Mesenchymal stem cell (in vitro differentiated cells and primary cell): ENCODE data around the gene ACYP2.

Experiments
- DNase-seq: peaks from one replicate; pipeline ENCODE4 v3.0.0-alpha.2; 2013
- H2AFZ ChIP-seq: one replicate; pipeline ENCODE4 v1.6.1; 2013; ENCODE audit warnings: low read depth, mild to moderate bottlenecking, control low read depth, inconsistent platforms, low read length, moderate library complexity
- H2AK5ac ChIP-seq: 2 replicates; pipeline ENCODE4 v1.6.1; 2013; ENCODE audit warnings: low read length, moderate library complexity, mild to moderate bottlenecking, inconsistent platforms; ENCODE audit not compliant: severe bottlenecking
- H2BK120ac ChIP-seq: one replicate; pipeline ENCODE4 v1.6.1; 2013; ENCODE audit warnings: low read depth, mild to moderate bottlenecking, inconsistent platforms, low read length, moderate library complexity
- H2BK12ac ChIP-seq, 2 experiments: one replicate each; pipeline ENCODE4 v1.6.1; 2013; ENCODE audit warnings: inconsistent platforms in 2 of 2, low read length in 2 of 2, mild to moderate bottlenecking in 2 of 2, moderate library complexity in 2 of 2, control low read depth in 1 of 2
- H2BK15ac ChIP-seq: one replicate; pipeline ENCODE4 v1.6.1; 2013; ENCODE audit warnings: mild to moderate bottlenecking, low read depth, inconsistent platforms; ENCODE audit not compliant: poor library complexity, severe bottlenecking
- H2BK5ac ChIP-seq: 2 replicates; pipeline ENCODE4 v1.6.1; 2013; ENCODE audit warnings: low read depth, mild to moderate bottlenecking, low read length, control low read depth, inconsistent platforms; ENCODE audit not compliant: poor library complexity, severe bottlenecking
- H3K14ac ChIP-seq, 2 experiments: one replicate each; pipeline ENCODE4 v1.6.1; 2013; ENCODE audit warnings: inconsistent platforms in 2 of 2, low read length in 2 of 2, control low read depth in 1 of 2, mild to moderate bottlenecking in 1 of 2, moderate library complexity in 1 of 2
- H3K18ac ChIP-seq, 2 experiments: one replicate each; pipeline ENCODE4 v1.6.1; 2013; ENCODE audit warnings: inconsistent platforms in 2 of 2, low read length in 2 of 2, control low read depth in 1 of 2, low read depth in 1 of 2, mild to moderate bottlenecking in 1 of 2
- H3K23ac ChIP-seq, 2 experiments: one replicate each; pipeline ENCODE4 v1.6.1; 2013; ENCODE audit warnings: inconsistent platforms in 2 of 2, low read length in 2 of 2, mild to moderate bottlenecking in 2 of 2, moderate library complexity in 2 of 2, control low read depth in 1 of 2
- H3K27ac ChIP-seq: 2 replicates; pipeline ENCODE4 v1.5.1; 2013; ENCODE audit warnings: mild to moderate bottlenecking, moderate library complexity, low read length, control low read depth, inconsistent platforms; ENCODE audit not compliant: poor library complexity, severe bottlenecking
- H3K27me3 ChIP-seq, 2 experiments: 2 replicates each; pipeline versions ENCODE4 v1.6.1 to v1.7.0; 2013; ENCODE audit warnings: low read length in 2 of 2, mild to moderate bottlenecking in 2 of 2, moderate library complexity in 2 of 2, control low read depth in 1 of 2, inconsistent platforms in 1 of 2; ENCODE audit not compliant: control insufficient read depth in 1 of 2, insufficient read depth in 1 of 2
- H3K36me3 ChIP-seq, 2 experiments: 2 replicates each; pipeline versions ENCODE4 v1.6.1 to v1.7.0; 2013; ENCODE audit warnings: low read length in 2 of 2, control low read depth in 1 of 2, inconsistent platforms in 1 of 2, low read depth in 1 of 2, mild to moderate bottlenecking in 1 of 2; ENCODE audit not compliant: insufficient read depth in 2 of 2, control insufficient read depth in 1 of 2
- H3K4ac ChIP-seq, 2 experiments: one replicate each; pipeline ENCODE4 v1.6.1; 2013; ENCODE audit warnings: inconsistent platforms in 2 of 2, low read length in 2 of 2, mild to moderate bottlenecking in 2 of 2, moderate library complexity in 2 of 2, control low read depth in 1 of 2, low read depth in 1 of 2
- H3K4me1 ChIP-seq: 2 replicates; pipeline ENCODE4 v1.6.1; 2013; ENCODE audit warnings: low read depth, low read length, control low read depth; ENCODE audit not compliant: control insufficient read depth, insufficient read depth
- H3K4me2 ChIP-seq: 2 replicates; pipeline ENCODE4 v1.6.1; 2013; ENCODE audit warnings: low read length, mild to moderate bottlenecking, inconsistent platforms; ENCODE audit not compliant: poor library complexity, severe bottlenecking
- H3K4me3 ChIP-seq, 2 experiments: 2 replicates each; pipeline versions ENCODE4 v1.5.1 to v1.7.0; 2013; ENCODE audit warnings: low read length in 2 of 2, mild to moderate bottlenecking in 2 of 2, control low read depth in 1 of 2, low read depth in 1 of 2; ENCODE audit not compliant: insufficient read depth in 1 of 2
- H3K79me1 ChIP-seq: replicated peaks from 2 replicates; pipeline ENCODE4 v1.6.1; 2013; ENCODE audit warnings: mild to moderate bottlenecking, control low read depth, low read length, inconsistent platforms; ENCODE audit not compliant: poor library complexity, severe bottlenecking
- H3K9ac ChIP-seq: 2 replicates; pipeline ENCODE4 v1.7.0; 2013; ENCODE audit warnings: mild to moderate bottlenecking, low read length, moderate library complexity
- H3K9me3 ChIP-seq: 2 replicates; pipeline ENCODE4 v1.7.0; 2013; ENCODE audit warnings: mild to moderate bottlenecking, low read length; ENCODE audit not compliant: control insufficient read depth
- H4K8ac ChIP-seq: one replicate; pipeline ENCODE4 v1.6.1; 2013; ENCODE audit warnings: inconsistent platforms, mild to moderate bottlenecking, low read length, moderate library complexity
- H4K91ac ChIP-seq: one replicate; pipeline ENCODE4 v1.6.1; 2013; ENCODE audit warnings: mild to moderate bottlenecking, low read length, inconsistent platforms
- WGBS: methylation state at CpG from one replicate; pipeline ENCODE4 v1.1.7; 2013; ENCODE audit warnings: mixed read lengths; 5-methylcytosine and 5-hydroxymethylcytosine counted together

Gene ACYP2

DNA sequence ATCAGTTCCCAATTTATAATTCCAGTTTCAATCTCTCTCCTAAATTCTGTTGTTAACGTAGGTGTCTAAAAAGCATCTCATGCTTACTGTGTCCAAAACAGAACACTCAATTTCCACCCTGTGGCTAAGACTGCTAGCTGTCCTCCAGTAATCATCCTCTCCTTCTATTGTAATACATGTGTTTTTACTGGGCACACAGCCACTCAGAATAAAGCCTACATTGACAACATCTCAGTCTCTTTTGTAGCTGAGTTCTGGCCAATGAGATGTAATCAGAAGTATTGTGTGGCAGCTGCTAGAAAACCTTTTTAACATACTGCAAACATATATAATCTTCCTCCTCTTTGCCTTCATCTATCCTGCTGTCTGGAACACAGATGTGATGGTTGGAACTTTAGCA lies 170.0 kb downstream of the ACYP2 start:
- H3K4me1 ChIP-seq = no peaks in the 10 kb centered on the region
- H4K91ac ChIP-seq = no peak overlapping the region
- WGBS = 91% methylated on average over 1 of the region's 1 CpG
- H2BK12ac ChIP-seq = no peak overlapping the region
- H3K27ac ChIP-seq = no peak overlapping the region
- no peak overlapping the region for H3K18ac ChIP-seq
- H3K27me3 ChIP-seq = no peaks in the 10 kb centered on the region
- H3K79me1 ChIP-seq = no peaks in the 10 kb centered on the region
- no peak overlapping the region for H2BK15ac ChIP-seq
- H3K36me3 ChIP-seq = no peaks in the 10 kb centered on the region
- no peak overlapping the region for H3K9ac ChIP-seq
- no peak for DNase-seq
- H3K9me3 ChIP-seq = no peaks in the 10 kb centered on the region
- no peak overlapping the region for H2AFZ ChIP-seq
- H2BK5ac ChIP-seq = no peak overlapping the region
- no peak overlapping the region for H3K4me3 ChIP-seq
- H4K8ac ChIP-seq = no peak overlapping the region
- H3K4me2 ChIP-seq = no peak overlapping the region
- no peak overlapping the region for H3K14ac ChIP-seq
- no peak overlapping the region for H3K23ac ChIP-seq
- no peak overlapping the region for H3K4ac ChIP-seq
- H2BK120ac ChIP-seq = no peak overlapping the region
- H2AK5ac ChIP-seq = no peak overlapping the region

- Histone ChIP-seq H3K18ac (no peak overlapping the region), H3K14ac (no peak overlapping the region), H2BK5ac (no peak overlapping the region), H2AFZ (no peak overlapping the region), H3K23ac (no peak overlapping the region), H2BK120ac (no peak overlapping the region), H3K4ac (no peak overlapping the region), H3K79me1 (no peaks in the 10 kb centered on the region), H3K4me1 (no peaks in the 10 kb centered on the region), H2BK12ac (no peak overlapping the region), H3K27me3 (no peaks in the 10 kb centered on the region), H3K9me3 (no peaks in the 10 kb centered on the region), H3K36me3 (no peaks in the 10 kb centered on the region), H4K91ac (no peak overlapping the region), H4K8ac (no peak overlapping the region), H3K4me2 (no peak overlapping the region), H2BK15ac (no peak overlapping the region), H3K27ac (no peak overlapping the region), H3K4me3 (no peak overlapping the region), H3K9ac (no peak overlapping the region), H2AK5ac (no peak overlapping the region)
- DNase-seq = no peak
- WGBS = 98% methylated on average over 2 of the region's 2 CpGs
These were observed 172.1 kb downstream of the ACYP2 start for GRCh38 chr2:54287532-54287931.

- Histone ChIP-seq H2BK120ac (no peak overlapping the region), H2AFZ (no peak overlapping the region), H3K9ac (no peak overlapping the region), H3K18ac (no peak overlapping the region), H2AK5ac (no peak overlapping the region), H3K4me2 (no peak overlapping the region), H2BK15ac (no peak overlapping the region), H3K79me1 (no peaks in the 10 kb centered on the region), H3K4ac (no peak overlapping the region), H4K91ac (no peak overlapping the region), H3K23ac (no peak overlapping the region), H3K27ac (no peak overlapping the region), H3K14ac (no peak overlapping the region), H4K8ac (no peak overlapping the region), H3K36me3 (no peaks in the 10 kb centered on the region), H3K4me3 (no peak overlapping the region), H2BK5ac (peak overlapping the region; percentile 68), H3K27me3 (no peaks in the 10 kb centered on the region), H2BK12ac (no peak overlapping the region), H3K9me3 (no peaks in the 10 kb centered on the region), H3K4me1 (no peaks in the 10 kb centered on the region)
- WGBS = 66% methylated on average over 23 of the region's 23 CpGs
- DNase-seq = no peak
These were observed 174.5 kb downstream of the ACYP2 start for GRCh38 chr2:54289917-54290316.

DNA sequence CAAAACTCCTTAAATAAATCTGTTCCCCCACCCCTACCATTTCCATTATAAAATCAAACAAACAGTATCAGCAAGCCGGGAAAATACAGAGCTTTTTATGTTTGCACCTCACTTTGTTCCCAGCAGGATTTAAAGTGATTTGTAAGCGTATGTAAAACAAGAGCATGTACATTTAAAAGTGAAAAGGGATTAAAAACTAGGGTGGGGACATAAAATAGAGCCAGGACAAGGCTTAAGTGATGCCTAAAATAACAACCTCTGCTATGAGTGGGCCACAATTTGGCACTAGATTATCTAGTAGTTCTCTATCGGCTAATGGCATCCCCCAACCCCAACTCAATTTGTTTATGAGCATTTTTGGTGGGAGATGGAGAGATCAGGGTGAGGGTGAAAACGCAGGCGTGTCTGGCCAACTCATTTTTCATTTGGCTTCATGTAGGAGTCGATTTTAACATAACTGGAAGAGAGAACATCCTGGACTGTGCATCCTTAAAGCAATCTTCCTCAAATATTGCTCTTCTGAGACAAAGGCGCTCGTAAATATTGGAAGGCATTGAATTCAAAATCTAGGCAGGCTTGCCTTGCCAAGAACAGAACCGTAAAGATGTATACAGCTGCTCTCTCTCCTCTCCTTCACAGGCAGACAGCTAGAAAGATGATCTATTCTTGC lies 175.1 kb downstream of the ACYP2 start:
- Histone ChIP-seq H3K27ac (no peak overlapping the region), H3K9ac (no peak overlapping the region), H4K91ac (no peak overlapping the region), H3K36me3 (no peaks in the 10 kb centered on the region), H3K9me3 (no peaks in the 10 kb centered on the region), H3K4me3 (no peak overlapping the region), H2BK15ac (no peak overlapping the region), H3K79me1 (no peaks in the 10 kb centered on the region), H2BK5ac (no peak overlapping the region), H4K8ac (no peak overlapping the region), H2BK12ac (no peak overlapping the region), H3K4me2 (no peak overlapping the region), H2BK120ac (no peak overlapping the region), H3K23ac (no peak overlapping the region), H3K14ac (no peak overlapping the region), H2AK5ac (no peak overlapping the region), H3K4ac (no peak overlapping the region), H3K27me3 (no peaks in the 10 kb centered on the region), H2AFZ (no peak overlapping the region), H3K18ac (no peak overlapping the region), H3K4me1 (no peaks in the 10 kb centered on the region)
- 84% methylated on average over 6 of the region's 9 CpGs for WGBS
- no peak for DNase-seq
